Measurements from ENCODE around the gene MTLN.
"Not testable (repeated sequence)": the region's sequence is repeated elsewhere in the genome, so short reads cannot be mapped to it uniquely, and the experiment has no call there.

MTLN gene

DNA sequence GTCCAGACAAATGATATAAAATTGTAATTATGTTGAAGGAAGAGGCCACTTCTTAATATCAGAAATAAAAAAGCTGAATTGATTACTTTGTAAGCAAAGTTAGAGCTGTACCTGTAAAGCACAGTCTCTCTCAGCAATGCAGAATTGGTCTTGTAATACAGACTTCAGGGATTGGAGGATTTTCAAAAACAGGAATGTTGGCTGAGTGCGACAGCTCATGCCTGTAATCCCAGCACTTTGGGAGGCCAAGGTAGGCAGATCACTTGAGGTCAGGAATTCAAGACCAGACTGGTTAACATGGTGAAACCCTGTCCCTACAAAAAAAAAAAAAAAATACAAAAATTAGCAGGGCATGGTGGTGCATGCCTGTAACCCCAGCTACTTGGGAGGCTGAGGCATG, 10.3 kb upstream of the MTLN start:
- WGBS, 2 donors (ENCODE audit: extremely low coverage in 2 of 2, insufficient read length in 2 of 2, insufficient replicate concordance in 1 of 2), result no CpG with 5 or more reads among the region's 1 CpG
- not testable (repeated sequence) for H4K8ac ChIP-seq (ENCODE audit: low read depth, low read length); H2AK5ac ChIP-seq (ENCODE audit: low read depth, low read length); H2AFZ ChIP-seq (ENCODE audit: low read length); H3K23ac ChIP-seq (ENCODE audit: low read depth, low read length, poor library complexity); H2BK5ac ChIP-seq (ENCODE audit: low read length); H3K36me3 ChIP-seq (replicated peaks in 1 of 2; ENCODE audit: control insufficient read depth in 2 of 2, insufficient read depth in 2 of 2, low read length in 2 of 2); H4K91ac ChIP-seq (ENCODE audit: low read depth, low read length, poor library complexity); H3K4me3 ChIP-seq (ENCODE audit: low read length in 2 of 2); H3K14ac ChIP-seq (ENCODE audit: low read length); H2BK120ac ChIP-seq (ENCODE audit: low read depth, low read length); H3K79me1 ChIP-seq (ENCODE audit: low read depth, low read length); H3K18ac ChIP-seq (ENCODE audit: low read length); H3K9me3 ChIP-seq (replicated peaks in 1 of 2; ENCODE audit: control insufficient read depth in 2 of 2, insufficient read depth in 1 of 2, low read depth in 1 of 2, low read length in 2 of 2); H3K9ac ChIP-seq (ENCODE audit: low read depth, low read length, poor library complexity); DNase-seq (ENCODE audit: low spot score); H2BK15ac ChIP-seq (ENCODE audit: low read length); H2BK12ac ChIP-seq (ENCODE audit: low read length); H3K27ac ChIP-seq (replicated peaks; ENCODE audit: low read length); H3K4ac ChIP-seq (ENCODE audit: low read length); H3K4me1 ChIP-seq (ENCODE audit: control insufficient read depth in 2 of 2, insufficient read depth in 1 of 2, low read depth in 1 of 2, low read length in 2 of 2); H3K4me2 ChIP-seq (ENCODE audit: insufficient read depth, low read length, poor library complexity, severe bottlenecking)
- H3K27me3 ChIP-seq (ENCODE audit: control insufficient read depth in 3 of 3, insufficient read depth in 3 of 3, low read depth in 1 of 3, low read length in 3 of 3), result peaks cover 0 to 27% (median 0%) of the 10 kb centered on the region in 3 experiments

DNA sequence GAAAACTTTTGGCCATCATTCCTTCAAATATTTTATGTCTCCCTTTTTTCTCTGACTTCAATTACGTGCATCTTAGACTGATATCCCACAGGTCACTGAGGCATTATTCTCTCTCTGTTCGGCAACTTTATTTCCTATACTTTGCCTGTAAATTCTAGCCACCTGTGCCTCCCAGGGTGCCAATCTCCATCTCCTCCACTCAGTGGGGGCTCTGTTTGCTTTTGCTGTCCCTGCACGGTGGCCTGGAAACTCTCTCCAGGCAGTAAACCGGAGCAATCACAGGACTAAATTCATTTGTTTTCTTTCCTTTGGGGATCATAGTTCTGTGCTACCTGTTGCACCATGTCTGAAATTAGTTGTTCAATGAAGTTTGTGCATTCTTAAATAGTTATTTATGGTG, 9.6 kb upstream of the MTLN start:
- Histone ChIP-seq H3K18ac (ENCODE audit: low read length) (no peak overlapping the region), H3K27ac (replicated peaks; ENCODE audit: low read length) (no peak overlapping the region), H3K4ac (ENCODE audit: low read length) (no peak overlapping the region), H2BK5ac (ENCODE audit: low read length) (no peak overlapping the region), H3K4me2 (ENCODE audit: insufficient read depth, low read length, poor library complexity, severe bottlenecking) (no peak overlapping the region), H3K9ac (ENCODE audit: low read depth, low read length, poor library complexity) (no peak overlapping the region), H3K27me3 (ENCODE audit: control insufficient read depth in 3 of 3, insufficient read depth in 3 of 3, low read depth in 1 of 3, low read length in 3 of 3) (peaks cover 0 to 32% (median 0%) of the 10 kb centered on the region in 3 experiments), H3K9me3 (replicated peaks in 1 of 2; ENCODE audit: control insufficient read depth in 2 of 2, insufficient read depth in 1 of 2, low read depth in 1 of 2, low read length in 2 of 2) (no peaks in the 10 kb centered on the region), H3K23ac (ENCODE audit: low read depth, low read length, poor library complexity) (no peak overlapping the region), H3K14ac (ENCODE audit: low read length) (no peak overlapping the region), H4K91ac (ENCODE audit: low read depth, low read length, poor library complexity) (no peak overlapping the region), H3K79me1 (ENCODE audit: low read depth, low read length) (no peaks in the 10 kb centered on the region), H2BK120ac (ENCODE audit: low read depth, low read length) (no peak overlapping the region), H3K4me3 (ENCODE audit: low read length in 2 of 2) (no peak overlapping the region), H2AFZ (ENCODE audit: low read length) (no peak overlapping the region), H3K4me1 (ENCODE audit: control insufficient read depth in 2 of 2, insufficient read depth in 1 of 2, low read depth in 1 of 2, low read length in 2 of 2) (no peaks in the 10 kb centered on the region), H2BK12ac (ENCODE audit: low read length) (no peak overlapping the region), H4K8ac (ENCODE audit: low read depth, low read length) (no peak overlapping the region), H2AK5ac (ENCODE audit: low read depth, low read length) (no peak overlapping the region), H2BK15ac (ENCODE audit: low read length) (no peak overlapping the region), H3K36me3 (replicated peaks in 1 of 2; ENCODE audit: control insufficient read depth in 2 of 2, insufficient read depth in 2 of 2, low read length in 2 of 2) (no peaks in the 10 kb centered on the region)
- no CpG with 5 or more reads among the region's 4 CpGs for WGBS, 2 donors (ENCODE audit: extremely low coverage in 2 of 2, insufficient read length in 2 of 2, insufficient replicate concordance in 1 of 2)
- DNase-seq (ENCODE audit: low spot score), result no peak

DNA sequence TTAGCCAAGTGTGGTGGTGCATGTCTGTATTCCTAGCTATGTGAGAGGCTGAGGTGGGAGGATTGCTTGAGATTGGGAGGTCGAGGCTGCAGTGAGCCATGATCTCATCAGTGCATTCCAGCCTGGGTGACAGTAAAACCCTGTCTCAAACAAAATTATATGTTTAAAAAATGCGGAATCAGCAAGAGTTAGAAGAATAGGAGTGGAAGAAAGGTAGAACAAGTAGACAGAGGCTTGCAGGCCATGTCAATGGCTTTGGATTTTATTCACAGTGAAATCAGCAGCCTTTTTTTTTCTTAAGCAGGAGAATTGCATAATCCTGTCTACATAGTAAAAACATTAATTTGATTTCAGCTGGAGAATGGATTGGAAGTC, 7.8 kb upstream of the MTLN start:
- H3K27ac ChIP-seq (replicated peaks; ENCODE audit: low read length), result no peak overlapping the region
- H3K79me1 ChIP-seq (ENCODE audit: low read depth, low read length), result no peaks in the 10 kb centered on the region
- no peak overlapping the region for H3K14ac ChIP-seq (ENCODE audit: low read length)
- no peak overlapping the region for H2BK5ac ChIP-seq (ENCODE audit: low read length)
- H3K9me3 ChIP-seq (replicated peaks in 1 of 2; ENCODE audit: control insufficient read depth in 2 of 2, insufficient read depth in 1 of 2, low read depth in 1 of 2, low read length in 2 of 2), result no peaks in the 10 kb centered on the region
- H2AFZ ChIP-seq (ENCODE audit: low read length), result no peak overlapping the region
- H3K18ac ChIP-seq (ENCODE audit: low read length), result no peak overlapping the region
- no peak overlapping the region for H3K23ac ChIP-seq (ENCODE audit: low read depth, low read length, poor library complexity)
- H3K27me3 ChIP-seq (ENCODE audit: control insufficient read depth in 3 of 3, insufficient read depth in 3 of 3, low read depth in 1 of 3, low read length in 3 of 3), result peaks cover 0 to 32% (median 0%) of the 10 kb centered on the region in 3 experiments
- no peak overlapping the region for H3K9ac ChIP-seq (ENCODE audit: low read depth, low read length, poor library complexity)
- H4K8ac ChIP-seq (ENCODE audit: low read depth, low read length), result no peak overlapping the region
- H3K4ac ChIP-seq (ENCODE audit: low read length), result no peak overlapping the region
- H4K91ac ChIP-seq (ENCODE audit: low read depth, low read length, poor library complexity), result no peak overlapping the region
- H3K4me3 ChIP-seq (ENCODE audit: low read length in 2 of 2), result no peak overlapping the region
- no peaks in the 10 kb centered on the region for H3K4me1 ChIP-seq (ENCODE audit: control insufficient read depth in 2 of 2, insufficient read depth in 1 of 2, low read depth in 1 of 2, low read length in 2 of 2)
- no peak overlapping the region for H3K4me2 ChIP-seq (ENCODE audit: insufficient read depth, low read length, poor library complexity, severe bottlenecking)
- H3K36me3 ChIP-seq (replicated peaks in 1 of 2; ENCODE audit: control insufficient read depth in 2 of 2, insufficient read depth in 2 of 2, low read length in 2 of 2), result no peaks in the 10 kb centered on the region
- DNase-seq (ENCODE audit: low spot score), result no peak
- H2AK5ac ChIP-seq (ENCODE audit: low read depth, low read length), result no peak overlapping the region
- H2BK12ac ChIP-seq (ENCODE audit: low read length), result no peak overlapping the region
- H2BK120ac ChIP-seq (ENCODE audit: low read depth, low read length), result no peak overlapping the region
- H2BK15ac ChIP-seq (ENCODE audit: low read length), result no peak overlapping the region
- WGBS, 2 donors (ENCODE audit: extremely low coverage in 2 of 2, insufficient read length in 2 of 2, insufficient replicate concordance in 1 of 2), result no CpG with 5 or more reads among the region's 2 CpGs

DNA sequence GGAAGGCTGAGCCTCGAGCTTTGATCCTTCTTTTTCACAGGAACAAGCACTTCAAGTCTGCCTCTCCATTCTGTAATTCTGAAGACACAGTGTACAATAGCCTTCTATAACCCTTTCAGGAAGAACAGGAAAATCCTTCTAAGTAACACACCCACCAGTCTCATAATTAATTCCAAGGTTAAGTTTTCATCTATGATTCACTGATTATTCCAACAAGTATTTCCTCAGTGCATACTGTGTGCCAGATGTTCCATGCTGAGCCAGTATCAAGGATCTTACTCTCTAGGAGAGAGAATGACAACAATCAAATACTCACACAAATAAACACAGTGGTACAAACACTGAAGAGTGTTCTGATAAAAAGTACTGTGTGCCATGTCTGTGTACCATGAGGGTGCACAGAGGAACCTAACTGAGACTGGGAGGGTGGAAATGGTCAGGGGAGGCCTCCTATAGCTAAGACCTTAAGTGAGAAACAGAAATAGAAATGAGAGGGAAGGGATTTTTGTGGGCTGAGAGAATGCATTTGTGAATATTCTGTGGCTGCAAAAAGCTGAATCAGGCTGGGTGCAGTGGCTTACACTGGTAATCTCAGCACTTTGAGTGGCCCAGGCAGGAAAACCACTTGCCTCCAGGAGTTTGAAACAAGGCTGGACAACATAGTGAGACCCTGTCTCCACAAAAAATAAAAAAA, 7.3 kb upstream of the MTLN start:
- H3K4me3 ChIP-seq (ENCODE audit: low read length in 2 of 2), result no peak overlapping the region
- H3K79me1 ChIP-seq (ENCODE audit: low read depth, low read length), result no peaks in the 10 kb centered on the region
- WGBS, 2 donors (ENCODE audit: extremely low coverage in 2 of 2, insufficient read length in 2 of 2, insufficient replicate concordance in 1 of 2), result no CpG with 5 or more reads among the region's 1 CpG
- no peak overlapping the region for H4K8ac ChIP-seq (ENCODE audit: low read depth, low read length)
- no peak overlapping the region for H4K91ac ChIP-seq (ENCODE audit: low read depth, low read length, poor library complexity)
- H3K18ac ChIP-seq (ENCODE audit: low read length), result no peak overlapping the region
- no peak overlapping the region for H2BK15ac ChIP-seq (ENCODE audit: low read length)
- no peaks in the 10 kb centered on the region for H3K4me1 ChIP-seq (ENCODE audit: control insufficient read depth in 2 of 2, insufficient read depth in 1 of 2, low read depth in 1 of 2, low read length in 2 of 2)
- H3K23ac ChIP-seq (ENCODE audit: low read depth, low read length, poor library complexity), result no peak overlapping the region
- no peak overlapping the region for H2BK5ac ChIP-seq (ENCODE audit: low read length)
- no peak overlapping the region for H3K4me2 ChIP-seq (ENCODE audit: insufficient read depth, low read length, poor library complexity, severe bottlenecking)
- no peak for DNase-seq (ENCODE audit: low spot score)
- no peak overlapping the region for H2BK12ac ChIP-seq (ENCODE audit: low read length)
- H3K9ac ChIP-seq (ENCODE audit: low read depth, low read length, poor library complexity), result no peak overlapping the region
- H3K9me3 ChIP-seq (replicated peaks in 1 of 2; ENCODE audit: control insufficient read depth in 2 of 2, insufficient read depth in 1 of 2, low read depth in 1 of 2, low read length in 2 of 2), result no peaks in the 10 kb centered on the region
- H2AFZ ChIP-seq (ENCODE audit: low read length), result no peak overlapping the region
- H3K4ac ChIP-seq (ENCODE audit: low read length), result no peak overlapping the region
- H3K27ac ChIP-seq (replicated peaks; ENCODE audit: low read length), result no peak overlapping the region
- H2BK120ac ChIP-seq (ENCODE audit: low read depth, low read length), result no peak overlapping the region
- H3K36me3 ChIP-seq (replicated peaks in 1 of 2; ENCODE audit: control insufficient read depth in 2 of 2, insufficient read depth in 2 of 2, low read length in 2 of 2), result no peaks in the 10 kb centered on the region
- H2AK5ac ChIP-seq (ENCODE audit: low read depth, low read length), result no peak overlapping the region
- H3K14ac ChIP-seq (ENCODE audit: low read length), result no peak overlapping the region
- H3K27me3 ChIP-seq (ENCODE audit: control insufficient read depth in 3 of 3, insufficient read depth in 3 of 3, low read depth in 1 of 3, low read length in 3 of 3), result peaks cover 0 to 32% (median 0%) of the 10 kb centered on the region in 3 experiments

Data from neuronal stem cell (in vitro differentiated cells).